ENCODE data around the gene ISG20L2.
"Not testable (repeated sequence)": the region's sequence is repeated elsewhere in the genome, so short reads cannot be mapped to it uniquely, and the experiment has no call there.

Gene ISG20L2

GRCh38 chr1:156728599-156729462, at the start of gene ISG20L2:
ISG20L2 (minus strand) TSS chr1:156728766; CDS start chr1:156727652, 1,114 bp downstream.
- peak; percentile 93 for DNase-seq

DNA sequence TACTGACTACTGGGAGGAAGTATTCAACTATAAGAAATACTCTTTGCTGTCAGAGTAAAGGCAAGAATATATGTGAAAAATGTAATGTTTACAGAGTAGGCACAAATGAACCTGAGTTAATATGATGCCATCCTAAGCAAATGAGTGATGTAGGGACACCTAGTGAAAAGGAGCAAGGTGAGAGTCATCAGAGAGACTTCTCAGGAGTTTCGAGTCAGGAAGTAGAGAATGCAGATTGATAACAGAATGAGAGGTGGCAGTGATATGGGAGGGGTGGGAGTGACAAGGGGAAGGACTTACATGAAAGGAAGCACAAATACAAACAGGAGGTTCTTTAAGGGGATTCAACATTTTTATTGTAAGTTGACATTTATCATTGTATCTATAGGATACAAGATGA, 49.0 kb upstream of the ISG20L2 start:
- DNase-seq = no peak

- no peak for DNase-seq
These were observed 48.4 kb upstream of the ISG20L2 start for GRCh38 chr1:156776942-156777341.

GRCh38 chr1:156775799-156776198, 47.2 kb upstream of the ISG20L2 start:
- no peak for DNase-seq

GRCh38 chr1:156773607-156774006, 45.0 kb upstream of the ISG20L2 start:
- DNase-seq = no peak

GRCh38 chr1:156772728-156773497, 44.3 kb upstream of the ISG20L2 start:
- DNase-seq = no peak

GRCh38 chr1:156772222-156772621, 43.7 kb upstream of the ISG20L2 start:
- no peak for DNase-seq

DNA sequence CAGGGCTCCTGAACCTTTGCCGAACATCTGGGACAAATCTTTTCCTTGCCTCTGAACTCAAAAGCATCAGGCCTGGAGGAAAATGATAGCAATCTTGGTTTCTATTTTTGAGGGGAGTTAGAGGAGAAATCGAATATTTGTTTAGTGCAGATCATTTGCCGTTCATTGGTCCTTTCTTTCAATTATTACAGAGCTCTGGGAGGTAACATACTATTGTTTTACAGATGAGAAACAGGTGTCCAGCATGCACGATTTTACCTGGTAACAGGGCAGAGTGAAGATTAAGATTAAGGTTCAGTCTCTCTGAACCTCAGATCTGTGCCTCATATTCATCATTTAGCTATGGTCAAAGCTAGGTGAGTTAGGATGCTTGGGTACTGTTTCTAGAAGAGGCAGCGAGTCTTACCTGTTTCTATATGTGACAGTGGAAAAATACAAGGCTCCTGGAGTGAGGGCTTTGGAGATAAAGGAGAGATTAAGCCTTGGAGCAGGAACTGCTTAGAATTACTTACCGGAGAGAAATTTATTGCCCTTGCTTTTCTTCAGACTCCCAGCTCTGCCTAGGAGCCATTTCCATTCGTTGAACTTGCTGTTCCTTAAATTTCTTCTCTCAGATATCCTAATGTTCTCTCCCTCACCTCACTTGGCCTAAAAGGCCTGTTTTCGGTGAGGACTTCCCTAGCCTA, 40.2 kb upstream of the ISG20L2 start:
- no peak for DNase-seq

DNA sequence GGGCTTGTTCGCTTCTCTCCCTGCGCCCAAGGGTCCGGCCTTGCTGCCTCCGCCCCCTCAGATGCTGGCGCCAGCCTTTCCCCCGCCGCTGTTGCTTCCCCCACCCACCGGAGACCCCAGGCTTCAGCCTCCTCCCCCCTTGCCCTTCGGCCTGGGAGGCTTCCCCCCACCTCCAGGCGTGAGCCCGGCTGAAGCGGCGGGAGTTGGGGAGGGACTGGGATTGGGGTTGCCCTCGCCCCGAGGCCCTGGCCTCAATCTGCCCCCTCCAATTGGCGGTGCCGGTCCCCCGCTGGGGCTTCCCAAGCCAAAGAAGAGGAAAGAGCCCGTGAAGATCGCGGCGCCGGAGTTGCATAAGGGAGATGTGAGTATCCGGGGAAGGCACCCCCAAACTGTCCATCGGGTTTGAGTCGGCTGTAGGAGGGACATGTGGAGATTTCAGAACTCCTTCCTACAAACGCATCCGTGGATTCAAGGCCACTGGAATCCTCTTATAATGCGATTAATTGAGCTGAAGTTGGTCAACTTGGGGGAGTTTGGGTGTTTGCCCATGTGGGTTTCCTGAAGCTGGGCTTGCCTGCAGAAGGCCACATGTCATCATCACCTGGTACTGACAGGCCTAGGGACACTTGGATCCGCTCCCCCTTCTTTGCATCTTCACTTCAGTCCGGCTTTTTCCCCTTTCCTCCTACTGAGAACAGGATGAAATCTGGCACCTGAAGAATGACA, 39.5 kb upstream of the ISG20L2 start:
- no peak for DNase-seq

- DNase-seq = peak; percentile 94
These were observed 38.7 kb upstream of the ISG20L2 start, which contains the start of gene PRCC for GRCh38 chr1:156767101-156767878. PRCC (plus strand) TSS chr1:156767535; CDS start chr1:156767772, 237 bp downstream.

- no peak for DNase-seq
These were observed 37.9 kb upstream of the ISG20L2 start for GRCh38 chr1:156766298-156767100.

- no peak for DNase-seq
These were observed 37.1 kb upstream of the ISG20L2 start for GRCh38 chr1:156765666-156766065.

DNA sequence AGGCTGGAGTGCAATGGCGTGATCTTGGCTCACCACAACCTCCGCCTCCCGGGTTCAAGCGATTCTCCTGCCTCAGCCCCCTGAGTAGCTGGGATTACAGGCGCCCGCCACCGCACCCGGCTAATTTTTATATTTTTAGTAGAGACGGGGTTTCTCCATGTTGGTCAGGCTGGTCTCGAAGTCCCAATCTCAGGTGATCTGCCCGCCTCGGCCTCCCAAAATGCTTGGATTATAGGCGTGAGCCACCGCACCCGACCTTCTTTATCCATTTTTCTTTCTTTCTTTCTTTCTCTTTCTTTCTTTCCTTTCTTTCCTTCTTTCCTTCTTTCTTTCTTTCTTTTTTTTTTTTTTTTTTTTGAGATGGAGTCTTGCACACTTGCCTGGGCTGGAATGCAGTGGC, 36.6 kb upstream of the ISG20L2 start:
- DNase-seq = not testable (repeated sequence)

DNA sequence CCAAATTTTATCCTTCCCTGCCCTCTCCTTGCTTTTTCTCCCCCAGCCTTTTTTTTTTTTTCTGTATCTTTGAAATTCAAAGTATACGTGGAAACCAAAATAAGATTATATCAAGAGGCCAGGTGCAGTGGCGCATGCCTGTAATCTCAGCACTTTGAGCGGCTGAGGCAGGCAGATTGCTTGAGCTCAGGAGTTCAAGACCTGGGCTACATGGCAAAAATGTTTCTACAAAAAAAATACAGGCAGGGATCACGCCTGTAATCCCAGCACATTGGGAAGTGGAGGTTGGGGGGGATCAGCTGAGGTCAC, 32.2 kb upstream of the ISG20L2 start:
- no peak for DNase-seq

GRCh38 chr1:156760092-156760795, 31.7 kb upstream of the ISG20L2 start:
- DNase-seq = no peak

GRCh38 chr1:156757572-156758253, 29.1 kb upstream of the ISG20L2 start:
- DNase-seq = not testable (repeated sequence)

DNA sequence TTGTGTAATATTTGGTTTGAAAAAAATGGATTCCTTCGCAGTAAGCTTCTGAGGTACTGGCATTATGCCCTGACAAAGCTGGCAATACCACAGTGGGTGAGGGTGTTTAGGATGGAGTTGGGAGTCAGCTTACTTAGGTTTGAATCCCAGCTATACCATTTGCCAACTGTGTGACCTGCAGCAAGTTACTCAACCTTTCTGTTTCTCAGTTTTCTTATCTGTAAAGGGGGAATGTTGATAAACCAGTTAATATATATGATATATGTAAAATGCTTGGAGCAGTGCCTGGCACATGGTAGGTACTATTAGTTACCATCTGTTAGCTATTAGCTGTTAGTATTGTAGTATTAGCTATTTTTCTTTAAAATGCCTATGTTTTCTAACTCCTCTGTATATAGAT, 27.8 kb upstream of the ISG20L2 start:
- no peak for DNase-seq

GRCh38 chr1:156755527-156755950, 27.0 kb upstream of the ISG20L2 start:
- DNase-seq = no peak

GRCh38 chr1:156754219-156754618, 25.7 kb upstream of the ISG20L2 start:
- no peak for DNase-seq
